Pericardium fibroblast (primary cell): ENCODE data around the gene LCE4A. TPM values are rescaled to one million over a fixed set of nuclear protein-coding genes. Genes with fewer than 3 reads are reported as not detected.

Experiments used
- total RNA-seq: library from RNA; depleted of rRNA; stranded (reverse); fragments of >200 nt; gene quantifications from 2 replicates; pipeline ENCODE4 v1.2.3, GENCODE V29; 2015

Gene LCE4A, protein sequence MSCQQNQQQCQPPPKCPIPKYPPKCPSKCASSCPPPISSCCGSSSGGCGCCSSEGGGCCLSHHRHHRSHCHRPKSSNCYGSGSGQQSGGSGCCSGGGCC
- not detected in 2 replicates for total RNA-seq

DNA sequence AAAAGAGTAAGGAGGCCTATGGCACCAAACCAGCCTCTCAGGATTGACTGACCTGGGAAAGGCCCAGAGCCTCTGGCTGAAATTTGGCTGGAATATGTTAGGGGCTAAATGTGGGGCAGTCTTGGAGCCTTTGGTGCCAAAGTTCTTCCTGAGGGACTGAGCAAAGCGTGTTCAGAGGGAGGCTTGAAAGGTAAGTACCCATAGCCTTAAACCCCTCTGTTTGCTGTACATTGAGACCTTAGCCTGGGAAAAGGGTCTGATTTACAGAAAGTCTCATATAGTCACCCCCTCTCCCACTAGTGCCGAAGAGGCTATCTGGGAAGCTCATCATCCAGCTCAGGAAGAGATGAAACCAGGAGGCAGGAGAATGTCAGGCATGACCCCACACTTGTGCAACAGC lies at the start of gene LCE4A:
Gene LCE4A, plus strand, starts transcription at position 301 of the 400 bp plus-strand sequence. CDS start 916 bp downstream, outside the sequence.

DNA sequence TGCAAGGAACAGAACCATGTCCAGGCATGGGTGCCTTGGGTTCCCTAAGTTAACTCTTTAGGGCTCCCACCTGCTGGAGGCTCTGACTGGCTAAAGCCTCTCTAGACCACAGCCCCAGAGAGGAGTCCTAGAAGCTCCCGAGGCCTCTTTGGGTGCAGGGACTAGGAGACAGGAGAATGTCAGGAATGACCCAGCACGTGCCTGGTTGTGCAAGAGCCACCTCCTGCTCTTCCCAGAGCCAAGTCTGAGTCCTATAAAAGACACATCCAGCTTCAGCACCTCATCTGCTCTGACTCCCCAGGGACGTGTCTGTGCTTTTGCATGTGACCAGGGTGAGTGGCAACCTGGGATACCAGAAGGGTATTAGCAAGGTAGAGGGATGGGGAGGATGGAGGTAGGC lies 44.9 kb upstream of the LCE4A start, which contains the start of gene LCE2D:
Gene LCE2D, plus strand, starts transcription at position 283 of the 400 bp plus-strand sequence. CDS start 726 bp downstream, outside the sequence.

DNA sequence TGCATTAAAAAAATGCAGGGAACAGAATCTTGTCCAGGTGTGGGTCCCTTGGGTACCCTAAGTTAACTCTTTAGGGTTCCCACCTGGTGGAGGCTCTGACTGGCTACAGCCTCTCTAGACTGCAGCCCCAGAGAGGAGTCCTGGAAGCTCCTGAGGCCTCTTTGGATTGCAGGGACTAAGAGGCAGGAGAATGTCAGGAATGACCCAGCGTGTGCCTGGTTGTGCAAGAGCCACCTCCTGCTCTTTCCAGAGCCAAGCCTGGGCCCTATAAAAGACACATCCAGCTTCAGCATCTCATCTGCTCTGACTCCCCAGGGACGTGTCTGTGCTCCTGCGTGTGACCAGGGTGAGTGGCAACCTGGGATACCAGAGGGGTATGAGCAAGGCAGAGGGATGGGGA lies 33.0 kb upstream of the LCE4A start, which contains the start of gene LCE2C:
Gene LCE2C, plus strand, starts transcription at position 297 of the 400 bp plus-strand sequence. CDS start 737 bp downstream, outside the sequence.

DNA sequence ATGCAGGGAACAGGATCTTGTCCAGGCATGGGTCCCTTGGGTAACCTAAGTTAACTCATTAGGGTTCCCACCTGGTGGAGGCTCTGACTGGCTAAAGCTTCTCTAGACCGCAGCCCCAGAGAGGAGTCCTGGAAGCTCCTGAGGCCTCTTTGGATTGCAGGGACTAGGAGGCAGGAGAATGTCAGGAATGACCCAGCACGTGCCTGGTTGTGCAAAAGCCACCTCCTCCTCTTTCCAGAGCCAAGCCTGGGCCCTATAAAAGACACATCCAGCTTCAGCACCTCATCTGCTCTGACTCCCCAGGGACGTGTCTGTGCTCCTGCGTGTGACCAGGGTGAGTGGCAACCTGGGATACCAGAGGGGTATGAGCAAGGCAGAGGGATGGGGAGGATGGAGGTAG lies 22.1 kb upstream of the LCE4A start, which contains the start of gene LCE2B:
Gene LCE2B, plus strand, starts transcription at position 301 of the 400 bp plus-strand sequence. CDS start 721 bp downstream, outside the sequence.

DNA sequence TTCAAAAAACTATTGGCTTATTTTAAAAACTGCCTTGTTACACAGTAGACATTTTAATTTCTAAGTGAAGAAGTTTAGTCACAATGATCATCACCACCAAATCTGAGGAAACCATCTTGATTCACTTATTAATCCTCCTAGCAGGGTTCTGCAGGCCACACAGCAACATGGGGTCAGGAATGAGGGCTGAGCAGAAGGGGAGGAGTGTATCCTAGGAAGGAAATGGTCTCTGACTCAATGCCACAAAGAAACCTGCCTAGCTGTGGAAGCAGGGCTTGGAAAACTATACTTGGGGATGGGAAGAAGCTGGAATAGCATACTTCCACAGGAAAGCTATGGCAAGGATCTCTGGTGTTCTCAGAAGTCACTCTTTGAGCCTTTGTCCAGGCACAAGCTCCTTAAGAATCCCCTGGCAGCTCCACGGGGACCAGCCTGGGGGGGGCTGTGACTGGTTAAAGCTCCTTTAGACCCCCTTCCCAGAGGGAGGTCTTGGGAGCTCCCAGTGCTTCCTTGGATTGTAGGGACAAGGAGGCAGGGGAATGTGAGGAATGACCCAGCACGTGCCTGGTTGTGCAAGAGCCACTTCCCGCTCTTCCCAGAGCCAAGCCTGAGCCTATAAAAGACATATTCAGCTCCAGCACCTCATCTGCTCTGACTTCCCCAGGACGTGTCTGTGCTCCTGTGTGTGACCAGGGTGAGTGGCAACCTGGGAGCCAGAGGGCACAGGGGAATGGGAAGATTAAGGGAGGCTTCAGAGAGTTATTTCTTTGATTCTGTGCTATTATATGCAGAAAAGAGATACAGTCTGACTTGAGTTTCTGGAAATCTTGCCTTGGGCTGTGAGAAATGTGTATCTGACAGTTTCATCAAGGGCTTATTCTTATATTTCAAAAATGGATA lies 10.0 kb upstream of the LCE4A start, which contains the start of gene LCE2A:
Gene LCE2A, plus strand, starts transcription at position 645 of the 900 bp plus-strand sequence. CDS start 557 bp downstream, outside the sequence.

DNA sequence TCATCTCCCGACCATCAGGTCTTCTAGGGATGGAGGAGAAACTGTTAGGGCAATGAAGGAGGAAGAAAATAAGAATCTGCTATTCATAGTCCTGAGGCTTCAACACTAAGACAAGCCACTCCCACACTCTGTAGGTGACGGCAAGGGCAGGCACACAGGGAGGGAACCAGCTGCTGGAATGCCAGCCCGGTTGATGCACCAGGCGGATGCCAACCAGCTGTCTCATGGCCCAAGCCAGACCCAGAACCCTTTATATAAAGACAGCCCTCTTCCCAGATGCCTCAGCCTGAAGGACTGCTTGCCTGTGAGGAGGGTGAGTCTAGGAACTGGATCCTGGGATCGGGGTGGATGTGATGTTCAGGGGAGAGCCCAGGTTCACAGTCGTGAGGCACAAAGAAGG lies 49.8 kb downstream of the LCE4A start, which contains the start of gene KPRP:
Gene KPRP, plus strand, starts transcription at position 279 of the 400 bp plus-strand sequence. CDS start 1,564 bp downstream, outside the sequence.

Other genes starting within 250 kb of the LCE4A start
- gene LCE5A, start 197.4 kb upstream of the LCE4A start, total RNA-seq, result not detected in 2 replicates
- gene CRCT1, start 193.7 kb upstream of the LCE4A start, total RNA-seq, result not detected in 2 replicates
- not detected in 2 replicates for gene LCE3E, start 141.4 kb upstream of the LCE4A start, total RNA-seq
- gene LCE3D, start 127.6 kb upstream of the LCE4A start, total RNA-seq, result not detected in 2 replicates
- gene LCE3C, start 107.9 kb upstream of the LCE4A start, total RNA-seq, result not detected in 2 replicates
- gene LCE3B, start 94.3 kb upstream of the LCE4A start, total RNA-seq, result not detected in 2 replicates
- not detected in 2 replicates for gene LCE3A, start 85.1 kb upstream of the LCE4A start, total RNA-seq
- not detected in 2 replicates for gene LCE2D, start 44.8 kb upstream of the LCE4A start, total RNA-seq
- gene LCE2C, start 32.9 kb upstream of the LCE4A start, total RNA-seq, result not detected in 2 replicates
- not detected in 2 replicates for gene LCE2B, start 22.0 kb upstream of the LCE4A start, total RNA-seq
- not detected in 2 replicates for gene LCE2A, start 9.8 kb upstream of the LCE4A start, total RNA-seq
- not detected in 2 replicates for gene KPRP, start 49.9 kb downstream of the LCE4A start, total RNA-seq
- not detected in 2 replicates for gene LCE1F, start 67.0 kb downstream of the LCE4A start, total RNA-seq
- gene LCE1E, start 78.1 kb downstream of the LCE4A start, total RNA-seq, result not detected in 2 replicates
- gene LCE1D, start 88.6 kb downstream of the LCE4A start, total RNA-seq, result not detected in 2 replicates
- not detected in 2 replicates for gene LCE1C, start 98.5 kb downstream of the LCE4A start, total RNA-seq
- gene LCE1B, start 103.8 kb downstream of the LCE4A start, total RNA-seq, result not detected in 2 replicates
- gene LCE1A, start 119.3 kb downstream of the LCE4A start, total RNA-seq, result not detected in 2 replicates
- gene LCE6A, start 134.7 kb downstream of the LCE4A start, total RNA-seq, result not detected in 2 replicates
- gene LCE7A, start 151.8 kb downstream of the LCE4A start, total RNA-seq, result not detected in 2 replicates
- not detected in 2 replicates for gene SMCP, start 170.2 kb downstream of the LCE4A start, total RNA-seq
- gene IVL, start 200.4 kb downstream of the LCE4A start, total RNA-seq, result not detected in 2 replicates
- not detected in 2 replicates for gene SPRR5, start 239.0 kb downstream of the LCE4A start, total RNA-seq